HL-60 (cell line): Measurements from ENCODE around the gene IBTK.

Experiments used
- GABPA ChIP-seq: IDR thresholded peaks from 2 replicates; pipeline ENCODE4 v1.6.1; 2012; ENCODE audit warnings: low read depth
- POLR2AphosphoS5 ChIP-seq: IDR thresholded peaks from 2 replicates; pipeline ENCODE4 v1.6.1; 2012; ENCODE audit warnings: low read depth
- SPI1 ChIP-seq: IDR thresholded peaks from 2 replicates; pipeline ENCODE4 v1.6.1; 2012; ENCODE audit warnings: low read depth, mild to moderate bottlenecking, borderline replicate concordance
- TF ChIP-seq, protein P1 (sequence below): IDR thresholded peaks from one replicate; pipeline ENCODE4 v1.5.1; 2011; ENCODE audit warnings: low read length, control low read depth, inconsistent platforms; ENCODE audit not compliant: insufficient read depth
- TF ChIP-seq, protein P2 (sequence below): IDR thresholded peaks from 2 replicates; pipeline ENCODE4 v1.6.1; 2012; ENCODE audit warnings: low read depth; ENCODE audit not compliant: insufficient replicate concordance

DNA sequence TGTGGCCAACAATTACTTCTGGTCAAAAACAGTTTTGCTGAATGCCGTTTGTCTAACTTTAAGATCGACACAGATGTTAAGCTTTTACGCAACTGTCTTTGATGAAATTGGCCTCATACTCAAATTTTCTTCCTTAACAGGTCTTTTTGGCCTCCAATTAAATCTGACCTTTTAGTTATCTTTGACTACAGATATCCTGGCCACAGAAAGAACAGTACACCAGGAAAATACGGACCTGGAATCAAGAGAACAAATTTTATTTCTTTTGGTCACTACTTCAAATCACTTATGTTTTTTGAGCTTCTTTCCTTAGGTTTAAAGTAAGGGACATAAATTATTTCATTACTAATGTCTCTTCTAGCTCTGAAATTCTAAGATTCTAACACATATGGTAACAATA lies 49.8 kb downstream of the IBTK start:
- TF ChIP-seq, protein P1, sequence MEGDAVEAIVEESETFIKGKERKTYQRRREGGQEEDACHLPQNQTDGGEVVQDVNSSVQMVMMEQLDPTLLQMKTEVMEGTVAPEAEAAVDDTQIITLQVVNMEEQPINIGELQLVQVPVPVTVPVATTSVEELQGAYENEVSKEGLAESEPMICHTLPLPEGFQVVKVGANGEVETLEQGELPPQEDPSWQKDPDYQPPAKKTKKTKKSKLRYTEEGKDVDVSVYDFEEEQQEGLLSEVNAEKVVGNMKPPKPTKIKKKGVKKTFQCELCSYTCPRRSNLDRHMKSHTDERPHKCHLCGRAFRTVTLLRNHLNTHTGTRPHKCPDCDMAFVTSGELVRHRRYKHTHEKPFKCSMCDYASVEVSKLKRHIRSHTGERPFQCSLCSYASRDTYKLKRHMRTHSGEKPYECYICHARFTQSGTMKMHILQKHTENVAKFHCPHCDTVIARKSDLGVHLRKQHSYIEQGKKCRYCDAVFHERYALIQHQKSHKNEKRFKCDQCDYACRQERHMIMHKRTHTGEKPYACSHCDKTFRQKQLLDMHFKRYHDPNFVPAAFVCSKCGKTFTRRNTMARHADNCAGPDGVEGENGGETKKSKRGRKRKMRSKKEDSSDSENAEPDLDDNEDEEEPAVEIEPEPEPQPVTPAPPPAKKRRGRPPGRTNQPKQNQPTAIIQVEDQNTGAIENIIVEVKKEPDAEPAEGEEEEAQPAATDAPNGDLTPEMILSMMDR = no peak
- no peak for TF ChIP-seq POLR2AphosphoS5
- TF ChIP-seq, protein P2, sequence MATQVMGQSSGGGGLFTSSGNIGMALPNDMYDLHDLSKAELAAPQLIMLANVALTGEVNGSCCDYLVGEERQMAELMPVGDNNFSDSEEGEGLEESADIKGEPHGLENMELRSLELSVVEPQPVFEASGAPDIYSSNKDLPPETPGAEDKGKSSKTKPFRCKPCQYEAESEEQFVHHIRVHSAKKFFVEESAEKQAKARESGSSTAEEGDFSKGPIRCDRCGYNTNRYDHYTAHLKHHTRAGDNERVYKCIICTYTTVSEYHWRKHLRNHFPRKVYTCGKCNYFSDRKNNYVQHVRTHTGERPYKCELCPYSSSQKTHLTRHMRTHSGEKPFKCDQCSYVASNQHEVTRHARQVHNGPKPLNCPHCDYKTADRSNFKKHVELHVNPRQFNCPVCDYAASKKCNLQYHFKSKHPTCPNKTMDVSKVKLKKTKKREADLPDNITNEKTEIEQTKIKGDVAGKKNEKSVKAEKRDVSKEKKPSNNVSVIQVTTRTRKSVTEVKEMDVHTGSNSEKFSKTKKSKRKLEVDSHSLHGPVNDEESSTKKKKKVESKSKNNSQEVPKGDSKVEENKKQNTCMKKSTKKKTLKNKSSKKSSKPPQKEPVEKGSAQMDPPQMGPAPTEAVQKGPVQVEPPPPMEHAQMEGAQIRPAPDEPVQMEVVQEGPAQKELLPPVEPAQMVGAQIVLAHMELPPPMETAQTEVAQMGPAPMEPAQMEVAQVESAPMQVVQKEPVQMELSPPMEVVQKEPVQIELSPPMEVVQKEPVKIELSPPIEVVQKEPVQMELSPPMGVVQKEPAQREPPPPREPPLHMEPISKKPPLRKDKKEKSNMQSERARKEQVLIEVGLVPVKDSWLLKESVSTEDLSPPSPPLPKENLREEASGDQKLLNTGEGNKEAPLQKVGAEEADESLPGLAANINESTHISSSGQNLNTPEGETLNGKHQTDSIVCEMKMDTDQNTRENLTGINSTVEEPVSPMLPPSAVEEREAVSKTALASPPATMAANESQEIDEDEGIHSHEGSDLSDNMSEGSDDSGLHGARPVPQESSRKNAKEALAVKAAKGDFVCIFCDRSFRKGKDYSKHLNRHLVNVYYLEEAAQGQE = no peak
- no peak for TF ChIP-seq SPI1
- TF ChIP-seq GABPA = no peak
